DND-41 (cell line): ENCODE measurements around the gene ARHGEF7.

Source experiments
- EZH2 ChIP-seq: IDR thresholded peaks from 3 replicates; pipeline ENCODE4 v1.6.1; 2012; ENCODE audit warnings: borderline replicate concordance, low read depth, mild to moderate bottlenecking, moderate library complexity, low read length, inconsistent platforms; ENCODE audit not compliant: severe bottlenecking
- TF ChIP-seq, protein P1 (sequence below): IDR thresholded peaks from 2 replicates; pipeline ENCODE4 v1.5.1; 2012; ENCODE audit warnings: borderline replicate concordance, low read length, moderate library complexity, mild to moderate bottlenecking; ENCODE audit not compliant: poor library complexity, severe bottlenecking; ENCODE audit errors: extremely low read depth

DNA sequence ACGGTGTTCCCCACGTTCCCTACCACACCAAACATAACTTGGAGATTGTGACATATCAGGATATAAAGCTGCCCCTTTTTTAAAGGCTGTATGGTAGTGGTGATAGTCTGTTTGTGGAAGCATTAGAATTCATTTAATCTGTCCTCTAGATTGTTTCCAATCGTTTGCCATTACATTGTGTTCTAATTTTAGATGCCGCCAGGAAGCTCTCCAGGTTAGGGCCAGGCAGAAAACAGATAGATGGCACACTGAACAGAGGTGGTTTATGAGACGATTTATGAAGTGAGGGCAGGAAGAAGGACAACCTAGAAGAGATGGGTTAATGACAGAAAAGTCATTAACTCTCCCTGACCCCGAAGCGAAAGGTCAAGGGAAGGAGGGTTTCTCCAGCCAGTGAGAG, 30.0 kb downstream of the ARHGEF7 start:
- TF ChIP-seq, protein P1, sequence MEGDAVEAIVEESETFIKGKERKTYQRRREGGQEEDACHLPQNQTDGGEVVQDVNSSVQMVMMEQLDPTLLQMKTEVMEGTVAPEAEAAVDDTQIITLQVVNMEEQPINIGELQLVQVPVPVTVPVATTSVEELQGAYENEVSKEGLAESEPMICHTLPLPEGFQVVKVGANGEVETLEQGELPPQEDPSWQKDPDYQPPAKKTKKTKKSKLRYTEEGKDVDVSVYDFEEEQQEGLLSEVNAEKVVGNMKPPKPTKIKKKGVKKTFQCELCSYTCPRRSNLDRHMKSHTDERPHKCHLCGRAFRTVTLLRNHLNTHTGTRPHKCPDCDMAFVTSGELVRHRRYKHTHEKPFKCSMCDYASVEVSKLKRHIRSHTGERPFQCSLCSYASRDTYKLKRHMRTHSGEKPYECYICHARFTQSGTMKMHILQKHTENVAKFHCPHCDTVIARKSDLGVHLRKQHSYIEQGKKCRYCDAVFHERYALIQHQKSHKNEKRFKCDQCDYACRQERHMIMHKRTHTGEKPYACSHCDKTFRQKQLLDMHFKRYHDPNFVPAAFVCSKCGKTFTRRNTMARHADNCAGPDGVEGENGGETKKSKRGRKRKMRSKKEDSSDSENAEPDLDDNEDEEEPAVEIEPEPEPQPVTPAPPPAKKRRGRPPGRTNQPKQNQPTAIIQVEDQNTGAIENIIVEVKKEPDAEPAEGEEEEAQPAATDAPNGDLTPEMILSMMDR: no peak
- no peak for TF ChIP-seq EZH2
